OCI-LY3 (cell line): ENCODE measurements around the gene ANKH.

Experiments used
- H2AFZ ChIP-seq: fragments of 200-600, 300-600 bp; shearing (Covaris generic); 2 replicates; pipeline ENCODE4 v1.6.0; 2014; ENCODE audit warnings: antibody characterized with exemption, low read depth, low read length
- H3K27ac ChIP-seq: fragments of 200-600, 300-600 bp; sonication (generic); 2 replicates; pipeline ENCODE4 v1.5.1; 2014; ENCODE audit warnings: mild to moderate bottlenecking, low read length, moderate library complexity, mixed read lengths
- H3K27me3 ChIP-seq: fragments of 200-600, 300-600 bp; sonication (generic); 2 replicates; pipeline ENCODE4 v1.6.1; 2014; ENCODE audit warnings: low read depth, low read length, mixed read lengths
- H3K36me3 ChIP-seq: fragments of 200-600, 300-600 bp; sonication (generic); replicated peaks from 2 replicates; pipeline ENCODE3; 2014; ENCODE audit warnings: low read depth, low read length, mixed read lengths
- H3K4me1 ChIP-seq: fragments of 300-600, 200-600 bp; sonication (generic); 2 replicates; pipeline ENCODE4 v1.6.1; 2014; ENCODE audit warnings: low read length, mixed read lengths
- H3K4me2 ChIP-seq: fragments of 200-600, 300-600 bp; sonication (generic); 2 replicates; pipeline ENCODE4 v1.6.1; 2014; ENCODE audit warnings: low read length, mixed read lengths
- H3K4me3 ChIP-seq: fragments of 300-600, 200-600 bp; sonication (generic); 2 replicates; pipeline ENCODE4 v1.5.1; 2014; ENCODE audit warnings: antibody characterized with exemption, mild to moderate bottlenecking, low read length, moderate library complexity
- H3K79me2 ChIP-seq: fragments of 300-600, 200-600 bp; shearing (Covaris generic); 2 replicates; pipeline ENCODE4 v1.6.1; 2014; ENCODE audit warnings: mild to moderate bottlenecking, low read length, mixed read lengths
- H3K9ac ChIP-seq: fragments of 300-600, 200-600 bp; shearing (Covaris generic); 2 replicates; pipeline ENCODE4 v1.6.0; 2014; ENCODE audit warnings: mild to moderate bottlenecking, low read length, moderate library complexity
- H3K9me3 ChIP-seq: fragments of 200-600, 300-600 bp; shearing (Covaris generic); 2 replicates; pipeline ENCODE4 v1.6.1; 2014; ENCODE audit warnings: low read length, mixed read lengths; ENCODE audit not compliant: insufficient read depth
- H4K20me1 ChIP-seq: fragments of 200-600, 300-600 bp; sonication (generic); 2 replicates; pipeline ENCODE4 v1.6.1; 2016; ENCODE audit warnings: low read length, mixed read lengths; ENCODE audit not compliant: insufficient read depth
- EZH2phosphoT487 ChIP-seq: fragments of 200-600 bp; shearing (Covaris generic); IDR thresholded peaks from 2 replicates; pipeline ENCODE4 v1.6.1; 2018; ENCODE audit warnings: antibody characterized with exemption, mixed run types, low read depth
- TF ChIP-seq, protein P1 (sequence below): fragments of 200-600, 300-600 bp; sonication (generic); IDR thresholded peaks from 2 replicates; pipeline ENCODE4 v1.5.1; 2014; ENCODE audit warnings: antibody characterized with exemption, low read length, low read depth

Gene ANKH

GRCh38 chr5:14742498-14742897, 129.1 kb downstream of the ANKH start:
- no peaks in the 10 kb centered on the region for H3K27me3 ChIP-seq
- H2AFZ ChIP-seq: no peak overlapping the region
- no peak overlapping the region for H3K4me3 ChIP-seq
- no peak overlapping the region for H3K4me2 ChIP-seq
- H3K79me2 ChIP-seq: no peaks in the 10 kb centered on the region
- H4K20me1 ChIP-seq: no peaks in the 10 kb centered on the region
- no peaks in the 10 kb centered on the region for H3K9me3 ChIP-seq
- no peaks in the 10 kb centered on the region for H3K36me3 ChIP-seq
- peaks cover 11% of the 10 kb centered on the region for H3K4me1 ChIP-seq
- H3K27ac ChIP-seq: no peak overlapping the region
- no peak overlapping the region for H3K9ac ChIP-seq
- TF ChIP-seq EZH2phosphoT487: no peak
- TF ChIP-seq, protein P1, sequence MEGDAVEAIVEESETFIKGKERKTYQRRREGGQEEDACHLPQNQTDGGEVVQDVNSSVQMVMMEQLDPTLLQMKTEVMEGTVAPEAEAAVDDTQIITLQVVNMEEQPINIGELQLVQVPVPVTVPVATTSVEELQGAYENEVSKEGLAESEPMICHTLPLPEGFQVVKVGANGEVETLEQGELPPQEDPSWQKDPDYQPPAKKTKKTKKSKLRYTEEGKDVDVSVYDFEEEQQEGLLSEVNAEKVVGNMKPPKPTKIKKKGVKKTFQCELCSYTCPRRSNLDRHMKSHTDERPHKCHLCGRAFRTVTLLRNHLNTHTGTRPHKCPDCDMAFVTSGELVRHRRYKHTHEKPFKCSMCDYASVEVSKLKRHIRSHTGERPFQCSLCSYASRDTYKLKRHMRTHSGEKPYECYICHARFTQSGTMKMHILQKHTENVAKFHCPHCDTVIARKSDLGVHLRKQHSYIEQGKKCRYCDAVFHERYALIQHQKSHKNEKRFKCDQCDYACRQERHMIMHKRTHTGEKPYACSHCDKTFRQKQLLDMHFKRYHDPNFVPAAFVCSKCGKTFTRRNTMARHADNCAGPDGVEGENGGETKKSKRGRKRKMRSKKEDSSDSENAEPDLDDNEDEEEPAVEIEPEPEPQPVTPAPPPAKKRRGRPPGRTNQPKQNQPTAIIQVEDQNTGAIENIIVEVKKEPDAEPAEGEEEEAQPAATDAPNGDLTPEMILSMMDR: no peak

GRCh38 chr5:14741801-14742440, 129.7 kb downstream of the ANKH start:
- no peak for TF ChIP-seq EZH2phosphoT487
- TF ChIP-seq, protein P1: no peak
- Histone ChIP-seq H4K20me1 (no peaks in the 10 kb centered on the region), H3K4me1 (peaks cover 11% of the 10 kb centered on the region), H3K27me3 (no peaks in the 10 kb centered on the region), H3K9ac (no peak overlapping the region), H3K79me2 (no peaks in the 10 kb centered on the region), H3K9me3 (no peaks in the 10 kb centered on the region), H3K4me2 (no peak overlapping the region), H3K4me3 (no peak overlapping the region), H3K27ac (no peak overlapping the region), H2AFZ (no peak overlapping the region), H3K36me3 (no peaks in the 10 kb centered on the region)

GRCh38 chr5:14741131-14741530, 130.4 kb downstream of the ANKH start:
- no peaks in the 10 kb centered on the region for H4K20me1 ChIP-seq
- no peak overlapping the region for H3K4me2 ChIP-seq

GRCh38 chr5:14739981-14740380, 131.6 kb downstream of the ANKH start:
- no peak overlapping the region for H3K4me2 ChIP-seq
- no peaks in the 10 kb centered on the region for H3K9me3 ChIP-seq
- no peaks in the 10 kb centered on the region for H4K20me1 ChIP-seq
- peaks cover 12% of the 10 kb centered on the region for H3K4me1 ChIP-seq
- TF ChIP-seq, protein P1: no peak
- no peak for TF ChIP-seq EZH2phosphoT487
- no peaks in the 10 kb centered on the region for H3K79me2 ChIP-seq
- no peak overlapping the region for H3K9ac ChIP-seq
- H3K27me3 ChIP-seq: no peaks in the 10 kb centered on the region
- H3K36me3 ChIP-seq: no peaks in the 10 kb centered on the region
- no peak overlapping the region for H3K4me3 ChIP-seq
- no peak overlapping the region for H2AFZ ChIP-seq
- H3K27ac ChIP-seq: no peak overlapping the region

More at GRCh38 chr5:14741131-14741530, 130.4 kb downstream of the ANKH start:
- Histone ChIP-seq H3K4me1 (peaks cover 11% of the 10 kb centered on the region), H3K9me3 (no peaks in the 10 kb centered on the region), H3K4me3 (no peak overlapping the region), H3K27me3 (no peaks in the 10 kb centered on the region), H3K9ac (no peak overlapping the region), H3K27ac (no peak overlapping the region), H3K36me3 (no peaks in the 10 kb centered on the region), H3K79me2 (no peaks in the 10 kb centered on the region), H2AFZ (no peak overlapping the region)
- TF ChIP-seq, protein P1: no peak
